Ishikawa (cell line): ENCODE results near the gene AMMECR1L.

Experiments used
- CREB1 ChIP-seq: IDR thresholded peaks from 2 replicates; pipeline ENCODE4 v1.6.1; 2012; ENCODE audit warnings: low read depth
- EGR1 ChIP-seq: IDR thresholded peaks from 2 replicates; pipeline ENCODE4 v1.6.1; 2012
- MAX ChIP-seq: IDR thresholded peaks from 2 replicates; pipeline ENCODE4 v1.6.1; 2012
- REST ChIP-seq: IDR thresholded peaks from 2 replicates; pipeline ENCODE4 v1.6.1; 2012; ENCODE audit warnings: low read depth, mild to moderate bottlenecking
- YY1 ChIP-seq: IDR thresholded peaks from 2 replicates; pipeline ENCODE4 v1.6.1; 2012; ENCODE audit warnings: low read depth
- ZBTB7A ChIP-seq: IDR thresholded peaks from 2 replicates; pipeline ENCODE4 v1.6.1; 2012; ENCODE audit warnings: low read depth

GRCh38 chr2:127913808-127914457 lies 28.2 kb upstream of the AMMECR1L start:
- TF ChIP-seq EGR1 (no peak), REST (no peak), ZBTB7A (no peak), YY1 (no peak), MAX (no peak), CREB1 (no peak)
